Left lung (tissue), 10 donors: ENCODE results near the gene PCDHB1. TPM values are rescaled to one million over a fixed set of nuclear protein-coding genes. Genes with fewer than 3 reads are reported as not detected.
"Not testable (repeated sequence)": the region's sequence is repeated elsewhere in the genome, so short reads cannot be mapped to it uniquely, and the experiment has no call there.

Experiments
- ATAC-seq: fragments of 200-7000 bp; cut with Tn5 transposase; one replicate; pipeline ENCODE4 v1.9.1; 2020; ENCODE audit warnings: moderate library complexity
- DNase-seq, 4 donors: peaks; one replicate each; pipeline ENCODE4 v3.0.0-alpha.2; 2013 to 2020
- H3K27ac ChIP-seq, 2 donors: fragments of 200-600 bp; sonication (generic) in 1 of 2; one replicate each; pipeline versions ENCODE4 v1.5.0 to v1.8.0; 2020 to 2021
- H3K27me3 ChIP-seq, 2 donors: fragments of 200-600 bp; sonication (generic) in 1 of 2; one replicate each; pipeline versions ENCODE4 v1.5.0 to v1.8.0; 2020 to 2021
- H3K36me3 ChIP-seq, 2 donors: fragments of 200-600 bp; sonication (generic) in 1 of 2; one replicate each; pipeline versions ENCODE4 v1.5.0 to v1.8.0; 2020 to 2021
- H3K4me1 ChIP-seq, 2 donors: fragments of 200-600 bp; one replicate each; pipeline ENCODE4 v1.8.0; 2021
- H3K4me3 ChIP-seq, 2 donors: fragments of 200-600 bp; sonication (generic) in 1 of 2; one replicate each; pipeline versions ENCODE4 v1.5.0 to v1.8.0; 2020 to 2021; ENCODE audit warnings: mild to moderate bottlenecking in 1 of 2
- H3K9me3 ChIP-seq, 2 donors: fragments of 200-600 bp; sonication (generic) in 1 of 2; one replicate each; pipeline versions ENCODE4 v1.5.0 to v1.8.0; 2020 to 2021
- CTCF ChIP-seq, 2 donors: fragments of 200-600 bp; sonication (generic) in 1 of 2; IDR thresholded peaks; one replicate each; pipeline versions ENCODE4 v1.5.0 to v1.8.0; 2021; ENCODE audit warnings: antibody characterized with exemption in 2 of 2
- intact Hi-C, 2 donors: fragments of 100-400 bp; cut with DNase I; formaldehyde crosslinking; loops; one replicate each; pipeline versions ENCODE4 v1.11.2 to v1.14.2; 2022
- polyA plus RNA-seq, 6 donors: library from polyadenylated mRNA; unstranded; fragments of 120-200 nt; gene quantifications; one replicate each; pipeline ENCODE4 v1.2.1, GENCODE V29; 2013; ENCODE audit not compliant: insufficient read length in 6 of 6
- total RNA-seq, 2 donors: library from RNA; stranded (reverse); fragmentation: NEBNext Ultra II Directional; extraction: Animal tissue kit (Norgen Biotek cat#: 25700); gene quantifications; one replicate each; pipeline ENCODE4 v1.2.1, GENCODE V29; 2021
- donor health status: DM: no; HTN: yes; CAD: no.
- donor health status: DM: no; HTN: no; CAD: no.

PCDHB1 gene
- total and polyA plus RNA-seq, 8 donors = 0.06 to 0.14 (median 0.10) TPM

GRCh38 chr5:141077826-141078225 lies 26.7 kb downstream of the PCDHB1 start:
- intact Hi-C loops = no loop called here
- no peaks in the 10 kb centered on the region for H3K4me1 ChIP-seq
- no peak overlapping the region for H3K27ac ChIP-seq
- TF ChIP-seq CTCF (IDR thresholded peaks at IDR 0.05) = no peak
- DNase-seq (no peak), ATAC-seq (no peak)
- no peak overlapping the region for H3K4me3 ChIP-seq
- H3K27me3 ChIP-seq = peaks cover 0 to 37% of the 10 kb centered on the region in 2 donors
- peaks cover 0 to 20% of the 10 kb centered on the region in 2 donors for H3K9me3 ChIP-seq
- H3K36me3 ChIP-seq = no peaks in the 10 kb centered on the region

GRCh38 chr5:141082228-141082627 lies 31.1 kb downstream of the PCDHB1 start:
- DNase-seq (no peak), ATAC-seq (no peak)
- no peak for TF ChIP-seq CTCF (IDR thresholded peaks at IDR 0.05)
- Histone ChIP-seq H3K36me3 (no peaks in the 10 kb centered on the region), H3K9me3 (peaks cover 0 to 22% of the 10 kb centered on the region in 2 donors), H3K27me3 (peaks cover 0 to 46% of the 10 kb centered on the region in 2 donors), H3K4me3 (no peak overlapping the region), H3K4me1 (no peaks in the 10 kb centered on the region), H3K27ac (no peak overlapping the region)
- intact Hi-C loops = no loop called here

- peak overlapping the region; percentile 17 to 34 for H3K4me3 ChIP-seq
- DNase-seq = peak in 1 of 4 donors; percentile 34
- H3K27ac ChIP-seq = peak overlapping the region; percentile 33 to 42
- TF ChIP-seq CTCF (IDR thresholded peaks at IDR 0.05) = peak; percentile 31 to 40
- peak; percentile 94 for ATAC-seq
- intact Hi-C loops = no loop called here
- no peaks in the 10 kb centered on the region for H3K36me3 ChIP-seq
- peaks cover 0 to 15% of the 10 kb centered on the region in 2 donors for H3K9me3 ChIP-seq
- H3K27me3 ChIP-seq = peaks cover 0 to 25% of the 10 kb centered on the region in 2 donors
- no peaks in the 10 kb centered on the region for H3K4me1 ChIP-seq
Measured at GRCh38 chr5:141084487-141084989, 33.4 kb downstream of the PCDHB1 start.

- Histone ChIP-seq H3K36me3 (no peaks in the 10 kb centered on the region), H3K4me3 (peak within 1 kb of the TSS; percentile 5 to 16), H3K27ac (no peak within 1 kb of the TSS), H3K9me3 (peaks cover 0 to 57% of the 10 kb centered on the region in 2 donors), H3K27me3 (peaks cover 7 to 42% of the 10 kb centered on the region in 2 donors), H3K4me1 (no peaks in the 10 kb centered on the region)
- peak in 1 of 2 donors; percentile 12 for TF ChIP-seq CTCF (IDR thresholded peaks at IDR 0.05)
- intact Hi-C loops = no loop called here
- DNase-seq (peak in 2 of 4 donors; percentile 54 to 59), ATAC-seq (peak; percentile 63)
Measured at GRCh38 chr5:141094481-141095262, 43.5 kb downstream of the PCDHB1 start, which contains the start of gene PCDHB2. Gene PCDHB2, plus strand, starts transcription at chr5:141094615. Its CDS starts 176 bp downstream, at chr5:141094791.

GRCh38 chr5:141095263-141095641 lies 44.1 kb downstream of the PCDHB1 start:
- H3K9me3 ChIP-seq = peaks cover 0 to 54% of the 10 kb centered on the region in 2 donors
- no peak overlapping the region for H3K27ac ChIP-seq
- H3K4me3 ChIP-seq = no peak overlapping the region
- DNase-seq = no peak
- no peaks in the 10 kb centered on the region for H3K4me1 ChIP-seq
- ATAC-seq = no peak
- intact Hi-C loops = no loop called here
- no peaks in the 10 kb centered on the region for H3K36me3 ChIP-seq
- TF ChIP-seq CTCF (IDR thresholded peaks at IDR 0.05) = no peak
- peaks cover 7 to 48% of the 10 kb centered on the region in 2 donors for H3K27me3 ChIP-seq

GRCh38 chr5:141096181-141096580 lies 45.0 kb downstream of the PCDHB1 start:
- H3K36me3 ChIP-seq, ATAC-seq, H3K4me1 ChIP-seq, intact Hi-C loops, DNase-seq, H3K4me3 ChIP-seq, H3K27ac ChIP-seq: not testable (repeated sequence)
- Histone ChIP-seq H3K9me3 (peaks cover 0 to 58% of the 10 kb centered on the region in 2 donors), H3K27me3 (peaks cover 7 to 55% of the 10 kb centered on the region in 2 donors)

- H3K36me3 ChIP-seq, ATAC-seq, intact Hi-C loops, DNase-seq, H3K27ac ChIP-seq, H3K4me1 ChIP-seq, H3K4me3 ChIP-seq: not testable (repeated sequence)
- Histone ChIP-seq H3K9me3 (peaks cover 0 to 60% of the 10 kb centered on the region in 2 donors), H3K27me3 (peaks cover 7 to 55% of the 10 kb centered on the region in 2 donors)
Measured at GRCh38 chr5:141096586-141096985, 45.4 kb downstream of the PCDHB1 start.
